Skeletal muscle tissue (tissue), 4 donors: ENCODE data around the gene NECAB3. TPM values are rescaled to one million over a fixed set of nuclear protein-coding genes. Genes with fewer than 3 reads are reported as not detected.

Experiments
- H3K27ac ChIP-seq: one replicate; pipeline ENCODE4 v1.7.0; 2013; ENCODE audit warnings: mild to moderate bottlenecking, low read depth, low read length, inconsistent platforms
- H3K27me3 ChIP-seq, 3 donors: one replicate each; pipeline ENCODE4 v1.7.0; 2013; ENCODE audit warnings: low read length in 3 of 3; ENCODE audit not compliant: control insufficient read depth in 3 of 3, insufficient read depth in 3 of 3
- H3K36me3 ChIP-seq, 3 donors: one replicate each; pipeline ENCODE4 v1.7.0; 2013; ENCODE audit warnings: low read length in 3 of 3; ENCODE audit not compliant: control insufficient read depth in 3 of 3, insufficient read depth in 3 of 3
- H3K4me1 ChIP-seq, 3 donors: one replicate each; pipeline ENCODE4 v1.7.0; 2013; ENCODE audit warnings: low read length in 3 of 3, mild to moderate bottlenecking in 3 of 3; ENCODE audit not compliant: control insufficient read depth in 3 of 3, insufficient read depth in 3 of 3
- H3K4me3 ChIP-seq, 3 donors: one replicate each; pipeline ENCODE4 v1.7.0; 2013; ENCODE audit warnings: low read length in 3 of 3
- H3K9ac ChIP-seq, 3 donors: one replicate each; pipeline ENCODE4 v1.7.0; 2013; ENCODE audit warnings: low read length in 3 of 3, mild to moderate bottlenecking in 3 of 3, moderate library complexity in 2 of 3, low read depth in 1 of 3
- H3K9me3 ChIP-seq, 3 donors: one replicate each; pipeline ENCODE4 v1.7.0; 2013; ENCODE audit warnings: low read length in 3 of 3; ENCODE audit not compliant: control insufficient read depth in 3 of 3
- total RNA-seq: library from RNA; depleted of rRNA; stranded (reverse); fragments of >200 nt; gene quantifications from one replicate; pipeline ENCODE4 v1.2.3, GENCODE V29; 2014
- donor health status: Osteomylitis.

Gene NECAB3
- total RNA-seq, 1 donor from 2014 or later: 32.4 TPM

- Histone ChIP-seq H3K27ac (no peak overlapping the region), H3K36me3 (peaks cover 23 to 53% (median 35%) of the 10 kb centered on the region in 3 donors), H3K4me1 (no peaks in the 10 kb centered on the region), H3K4me3 (no peak overlapping the region), H3K27me3 (no peaks in the 10 kb centered on the region), H3K9ac (no peak overlapping the region), H3K9me3 (no peaks in the 10 kb centered on the region)
Measured at GRCh38 chr20:33624399-33624798, 49.8 kb downstream of the NECAB3 start.

GRCh38 chr20:33622705-33623365 is 51.4 kb downstream of the NECAB3 start:
- Histone ChIP-seq H3K4me3 (no peak overlapping the region), H3K9ac (no peak overlapping the region), H3K27me3 (no peaks in the 10 kb centered on the region), H3K4me1 (no peaks in the 10 kb centered on the region), H3K36me3 (peaks cover 22 to 40% (median 29%) of the 10 kb centered on the region in 3 donors), H3K9me3 (no peaks in the 10 kb centered on the region), H3K27ac (no peak overlapping the region)

DNA sequence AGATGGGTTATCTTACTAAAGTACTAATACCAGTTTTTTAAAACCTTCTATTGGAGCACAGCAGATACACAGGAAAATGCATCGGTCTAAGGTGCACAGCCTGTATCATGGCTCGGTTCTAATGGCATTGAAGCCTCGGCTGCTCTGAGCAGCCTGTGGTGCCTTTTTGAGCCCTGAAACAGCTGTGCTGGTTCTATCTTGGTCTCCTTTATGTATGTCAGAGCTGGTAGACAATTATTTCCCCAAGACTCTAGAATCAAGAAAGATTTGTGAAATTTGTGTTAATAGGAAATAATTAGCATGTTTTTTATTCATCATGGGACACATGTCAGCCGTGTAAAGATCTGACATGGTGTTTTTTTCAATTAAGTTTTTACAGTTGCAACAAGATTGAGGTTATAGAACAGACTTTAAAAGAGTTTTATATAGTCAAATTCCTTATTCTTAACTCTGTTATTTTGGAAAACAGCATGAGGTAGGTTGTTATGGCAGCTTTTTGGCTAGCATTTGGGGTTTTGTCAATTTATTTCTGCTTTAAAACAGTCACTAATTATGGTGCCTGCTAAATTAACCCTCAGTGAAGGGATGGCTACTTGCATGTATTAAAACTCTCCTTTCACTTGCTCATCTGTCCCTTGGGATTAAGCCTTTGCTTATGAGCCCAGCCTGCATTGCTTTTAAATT is 52.4 kb downstream of the NECAB3 start:
- H3K27ac ChIP-seq: no peak overlapping the region
- peaks cover 19 to 35% (median 29%) of the 10 kb centered on the region in 3 donors for H3K36me3 ChIP-seq
- H3K9ac ChIP-seq: no peak overlapping the region
- no peaks in the 10 kb centered on the region for H3K27me3 ChIP-seq
- H3K4me3 ChIP-seq: no peak overlapping the region
- H3K4me1 ChIP-seq: no peaks in the 10 kb centered on the region
- no peaks in the 10 kb centered on the region for H3K9me3 ChIP-seq

DNA sequence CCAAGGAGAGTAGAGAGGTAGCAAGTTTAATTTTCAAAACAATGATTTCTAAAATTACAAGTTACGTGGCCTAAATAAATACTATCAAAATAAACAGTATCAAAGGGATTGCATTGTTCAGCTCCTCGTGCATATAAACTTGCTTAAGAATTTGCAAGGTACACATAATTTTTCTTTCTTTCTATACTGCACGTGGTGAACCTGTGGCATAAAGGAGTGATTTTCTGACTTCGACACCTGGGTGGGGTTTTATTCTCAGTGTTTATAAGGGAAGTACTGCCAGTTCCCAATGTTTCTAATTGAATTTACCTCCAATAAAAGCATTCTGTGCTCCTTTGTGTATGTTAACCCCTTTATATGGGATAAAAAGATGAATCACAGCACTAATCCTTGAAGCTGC is 62.2 kb downstream of the NECAB3 start:
- Histone ChIP-seq H3K9me3 (no peaks in the 10 kb centered on the region), H3K4me1 (no peaks in the 10 kb centered on the region), H3K4me3 (no peak overlapping the region), H3K27me3 (no peaks in the 10 kb centered on the region), H3K36me3 (peaks cover 17 to 55% (median 45%) of the 10 kb centered on the region in 3 donors), H3K27ac (no peak overlapping the region), H3K9ac (no peak overlapping the region)

DNA sequence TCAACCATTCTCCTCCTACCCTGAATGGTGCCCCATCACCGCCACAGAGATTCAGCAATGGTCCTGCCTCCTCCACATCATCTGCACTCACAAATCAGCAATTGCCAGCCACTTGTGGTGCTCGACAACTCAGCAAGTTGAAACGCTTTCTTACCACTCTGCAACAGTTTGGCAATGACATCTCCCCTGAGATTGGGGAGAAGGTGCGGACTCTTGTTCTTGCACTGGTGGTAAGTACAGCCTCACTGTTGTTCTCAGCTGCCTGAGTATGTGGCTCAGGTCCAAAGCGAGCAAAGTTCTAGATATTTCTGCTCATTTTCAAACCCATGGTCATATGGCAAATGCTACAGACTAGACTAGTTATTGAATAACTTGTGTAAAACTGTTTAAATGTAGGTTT is 63.1 kb downstream of the NECAB3 start:
- H3K9me3 ChIP-seq: no peaks in the 10 kb centered on the region
- no peak overlapping the region for H3K4me3 ChIP-seq
- H3K27ac ChIP-seq: no peak overlapping the region
- peaks cover 17 to 52% (median 42%) of the 10 kb centered on the region in 3 donors for H3K36me3 ChIP-seq
- H3K27me3 ChIP-seq: no peaks in the 10 kb centered on the region
- no peaks in the 10 kb centered on the region for H3K4me1 ChIP-seq
- H3K9ac ChIP-seq: no peak overlapping the region

DNA sequence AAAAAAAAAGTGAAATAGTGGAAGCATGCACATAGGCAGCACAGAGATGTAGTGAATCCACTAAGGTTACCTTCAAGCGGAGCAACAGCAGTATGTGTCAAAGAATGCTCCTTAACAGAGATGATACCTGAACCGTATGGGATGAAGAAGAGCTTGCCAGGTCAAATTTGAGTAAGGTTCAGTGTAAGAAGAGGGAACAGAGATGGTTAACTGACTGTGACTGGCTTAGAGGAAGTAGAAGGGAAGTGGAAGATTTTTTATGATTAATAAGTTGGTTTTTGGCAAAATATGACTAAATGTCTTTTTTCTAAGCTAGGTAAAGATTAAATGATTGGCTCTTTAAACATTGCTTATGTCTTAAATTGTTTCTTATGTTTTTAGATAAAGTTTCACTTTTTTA is 64.7 kb downstream of the NECAB3 start:
- H3K4me1 ChIP-seq: no peaks in the 10 kb centered on the region
- no peak overlapping the region for H3K4me3 ChIP-seq
- no peak overlapping the region for H3K27ac ChIP-seq
- H3K27me3 ChIP-seq: no peaks in the 10 kb centered on the region
- H3K9ac ChIP-seq: no peak overlapping the region
- H3K36me3 ChIP-seq: peaks cover 17 to 45% (median 34%) of the 10 kb centered on the region in 3 donors
- no peaks in the 10 kb centered on the region for H3K9me3 ChIP-seq

Other genes with a start within 250 kb of the NECAB3 start
- 36.5 TPM for gene SNTA1, start 230.7 kb downstream of the NECAB3 start, total RNA-seq
- gene CBFA2T2, start 184.3 kb downstream of the NECAB3 start, total RNA-seq: 10.4 TPM
- gene C20orf144, start 12.1 kb downstream of the NECAB3 start, total RNA-seq: not detected
- 1.0 TPM for gene ACTL10, start 7.5 kb downstream of the NECAB3 start, total RNA-seq
- 5.2 TPM for gene E2F1, start 12.0 kb upstream of the NECAB3 start, total RNA-seq
- gene PXMP4, start 45.9 kb upstream of the NECAB3 start, total RNA-seq: 7.3 TPM
- gene ZNF341, start 57.6 kb upstream of the NECAB3 start, total RNA-seq: 1.0 TPM
- 24.0 TPM for gene CHMP4B, start 136.9 kb upstream of the NECAB3 start, total RNA-seq